ENCODE results near the gene ZNF835. TPM values are rescaled to one million over a fixed set of nuclear protein-coding genes. Genes with fewer than 3 reads are reported as not detected.

Gene ZNF835
- total RNA-seq, 1 experiment from 2014 or later, result 0.07 TPM

DNA sequence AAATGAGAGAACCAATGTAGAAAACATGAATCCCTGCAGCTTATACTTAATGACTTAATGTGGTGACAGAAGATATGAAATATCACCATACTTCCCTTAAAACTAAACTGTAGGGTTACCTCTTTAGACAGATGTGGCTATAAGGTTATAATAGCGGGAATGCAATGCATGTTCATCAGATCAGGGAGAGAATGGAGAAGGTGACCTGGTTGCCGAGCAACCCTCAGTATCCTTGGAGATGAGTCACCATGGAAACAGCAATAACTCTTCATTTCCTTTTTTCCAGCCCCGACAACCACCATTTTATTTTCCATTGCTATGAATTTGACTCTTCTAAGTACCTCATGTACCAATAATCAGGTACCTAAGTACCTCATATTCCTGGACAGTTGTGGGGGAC, 28.0 kb upstream of the ZNF835 start:
- H3K4me2 ChIP-seq (ENCODE audit: insufficient read depth, insufficient read length, low read length), result no peak overlapping the region
- TF ChIP-seq, protein P1, sequence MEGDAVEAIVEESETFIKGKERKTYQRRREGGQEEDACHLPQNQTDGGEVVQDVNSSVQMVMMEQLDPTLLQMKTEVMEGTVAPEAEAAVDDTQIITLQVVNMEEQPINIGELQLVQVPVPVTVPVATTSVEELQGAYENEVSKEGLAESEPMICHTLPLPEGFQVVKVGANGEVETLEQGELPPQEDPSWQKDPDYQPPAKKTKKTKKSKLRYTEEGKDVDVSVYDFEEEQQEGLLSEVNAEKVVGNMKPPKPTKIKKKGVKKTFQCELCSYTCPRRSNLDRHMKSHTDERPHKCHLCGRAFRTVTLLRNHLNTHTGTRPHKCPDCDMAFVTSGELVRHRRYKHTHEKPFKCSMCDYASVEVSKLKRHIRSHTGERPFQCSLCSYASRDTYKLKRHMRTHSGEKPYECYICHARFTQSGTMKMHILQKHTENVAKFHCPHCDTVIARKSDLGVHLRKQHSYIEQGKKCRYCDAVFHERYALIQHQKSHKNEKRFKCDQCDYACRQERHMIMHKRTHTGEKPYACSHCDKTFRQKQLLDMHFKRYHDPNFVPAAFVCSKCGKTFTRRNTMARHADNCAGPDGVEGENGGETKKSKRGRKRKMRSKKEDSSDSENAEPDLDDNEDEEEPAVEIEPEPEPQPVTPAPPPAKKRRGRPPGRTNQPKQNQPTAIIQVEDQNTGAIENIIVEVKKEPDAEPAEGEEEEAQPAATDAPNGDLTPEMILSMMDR (conservative IDR thresholded peaks at IDR 0.05), result no peak
- Mint-ChIP-seq H3K9me3 (peaks cover 84 to 86% of the 10 kb centered on the region in 2 experiments), H3K27me3 (ENCODE audit: low read depth) (peaks cover 3% of the 10 kb centered on the region; the same call in 1 of the 2 replicates), H3K4me1 (no peaks in the 10 kb centered on the region), H3K4me3 (no peak overlapping the region), H3K36me3 (ENCODE audit: insufficient read depth in 1 of 3, low read depth in 3 of 3) (peaks cover 10 to 17% (median 16%) of the 10 kb centered on the region in 3 experiments), H3K27ac (no peak overlapping the region)
- no peaks in the 10 kb centered on the region for H3K27me3 ChIP-seq (ENCODE audit: insufficient read depth, low read length)
- no peak overlapping the region for H2AK5ac ChIP-seq (ENCODE audit: insufficient read length, low read length)
- H3K79me2 ChIP-seq (ENCODE audit: insufficient read depth, low read length), result no peaks in the 10 kb centered on the region
- H3K4ac ChIP-seq (ENCODE audit: low read depth, low read length), result no peak overlapping the region
- H3K14ac ChIP-seq (ENCODE audit: insufficient read depth, low read length), result no peak overlapping the region
- H2AFZ ChIP-seq (ENCODE audit: low read length), result no peak overlapping the region
- no peak overlapping the region for H3K18ac ChIP-seq (ENCODE audit: insufficient read length, low read depth, low read length)
- no peak overlapping the region for H2BK12ac ChIP-seq (ENCODE audit: insufficient read length, low read depth, low read length)
- H4K5ac ChIP-seq (ENCODE audit: insufficient read length, low read depth, low read length), result no peak overlapping the region
- H2BK15ac ChIP-seq (ENCODE audit: low read depth, low read length), result no peak overlapping the region
- no peak overlapping the region for H2BK20ac ChIP-seq (ENCODE audit: low read depth, low read length, poor library complexity, severe bottlenecking)
- peaks cover 42% of the 10 kb centered on the region for H3K9me3 ChIP-seq (ENCODE audit: control insufficient read depth, low read depth, low read length)
- H3K9ac ChIP-seq (ENCODE audit: extremely low read depth, insufficient read length, low read length), result no peak overlapping the region
- no peaks in the 10 kb centered on the region for H3K4me1 ChIP-seq (ENCODE audit: insufficient read depth, low read length)
- no peak overlapping the region for H3K27ac ChIP-seq (ENCODE audit: insufficient read length, low read depth, low read length)
- DNase-seq, result no peak
- H4K8ac ChIP-seq (replicated peaks; ENCODE audit: insufficient read length, low read depth, low read length), result no peak overlapping the region
- no peak overlapping the region for H4K91ac ChIP-seq (ENCODE audit: insufficient read length, low read depth, low read length)
- H3K56ac ChIP-seq (ENCODE audit: insufficient read length, low read depth, low read length), result no peak overlapping the region
- H2BK5ac ChIP-seq (ENCODE audit: insufficient read length, low read length), result no peak overlapping the region
- H3K23ac ChIP-seq (ENCODE audit: insufficient read length, low read depth, low read length), result no peak overlapping the region
- no peaks in the 10 kb centered on the region for H3K79me1 ChIP-seq (ENCODE audit: insufficient read depth, low read depth, low read length, poor library complexity, severe bottlenecking)
- no peaks in the 10 kb centered on the region for H3K23me2 ChIP-seq (ENCODE audit: insufficient read length, low read depth, low read length, poor library complexity, severe bottlenecking)
- H3T11ph ChIP-seq (ENCODE audit: low read length), result no peak overlapping the region
- no CpG with 5 or more reads among the region's 3 CpGs for WGBS (ENCODE audit: extremely low coverage, insufficient read length, low lambda C conversion rate)
- no peaks in the 10 kb centered on the region for H4K20me1 ChIP-seq (ENCODE audit: control insufficient read depth, insufficient read depth, insufficient read length)
- H2BK120ac ChIP-seq (ENCODE audit: low read depth, low read length, poor library complexity, severe bottlenecking), result no peak overlapping the region
